HG03039 (cell line): ENCODE measurements around the gene XIRP2.
"Not testable (repeated sequence)": the region's sequence is repeated elsewhere in the genome, so short reads cannot be mapped to it uniquely, and the experiment has no call there.

Experiments
- ATAC-seq: cut with Tn5 transposase; IDR thresholded peaks from one replicate; pipeline ENCODE4 v1.9.1; 2021; ENCODE audit warnings: mild to moderate bottlenecking, moderate library complexity; ENCODE audit not compliant: unreplicated experiment

XIRP2 gene

GRCh38 chr2:167028503-167028902, 140.2 kb downstream of the XIRP2 start:
- no peak for ATAC-seq

DNA sequence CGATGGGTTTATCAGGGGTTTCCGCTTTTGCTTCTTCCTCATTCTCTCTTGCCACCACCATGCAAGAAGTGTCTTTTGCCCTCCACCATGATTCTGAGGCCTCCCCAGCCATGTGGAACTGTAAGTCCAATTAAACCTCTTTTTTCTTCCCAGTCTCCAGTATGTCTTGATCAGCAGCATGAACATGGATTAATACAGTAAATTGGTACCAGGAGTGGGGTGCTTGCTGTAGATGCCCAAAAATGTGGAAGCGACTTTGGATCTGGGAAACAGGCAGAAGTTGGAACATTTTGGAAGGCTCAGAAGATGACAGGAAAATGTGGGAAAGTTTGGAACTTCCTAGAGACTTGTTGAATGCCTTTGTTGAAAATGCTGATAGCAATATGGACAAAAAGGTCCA, 146.7 kb downstream of the XIRP2 start:
- ATAC-seq: not testable (repeated sequence)

- no peak for ATAC-seq
Observed at GRCh38 chr2:167048829-167049228, 160.5 kb downstream of the XIRP2 start.

DNA sequence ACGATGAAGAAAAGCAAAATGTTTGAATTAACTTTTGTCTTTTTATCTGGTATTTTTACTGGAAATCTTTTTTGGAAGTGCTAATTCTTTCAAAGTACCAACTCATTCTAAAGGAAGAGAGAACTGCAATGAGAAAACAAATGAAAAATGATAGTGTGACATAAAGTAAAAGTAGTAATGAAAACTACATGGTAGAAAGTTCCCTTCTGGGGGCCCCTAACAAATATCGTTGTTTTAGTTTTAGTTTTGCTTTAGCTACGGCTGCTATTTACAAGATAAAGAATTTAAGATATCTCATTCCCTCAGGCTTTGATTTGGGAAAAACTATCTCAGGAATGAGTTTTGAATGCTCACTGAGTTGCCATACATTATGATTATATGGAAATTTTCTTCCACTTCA, 161.4 kb downstream of the XIRP2 start:
- no peak for ATAC-seq

- ATAC-seq: no peak
Observed at GRCh38 chr2:167052825-167053224, 164.5 kb downstream of the XIRP2 start.

- no peak for ATAC-seq
Observed at GRCh38 chr2:167054881-167055280, 166.6 kb downstream of the XIRP2 start.

DNA sequence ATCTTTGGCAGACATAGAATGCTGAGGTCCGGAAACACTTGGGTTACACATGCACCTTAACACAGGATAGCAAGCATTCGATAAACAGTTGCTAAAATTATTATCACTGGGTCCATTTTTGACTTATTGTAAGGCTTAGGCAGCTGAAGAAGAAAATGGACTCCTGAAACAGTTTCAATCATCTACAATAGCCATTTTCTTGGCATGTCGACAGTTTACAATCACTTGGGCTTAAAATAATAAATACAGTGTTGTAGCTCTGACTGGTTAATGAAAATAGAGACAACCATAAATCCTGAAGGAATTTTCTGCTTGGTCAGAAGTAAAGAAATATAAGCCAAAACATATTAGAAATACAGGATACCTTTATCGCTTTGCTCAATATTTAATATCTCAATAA, 169.2 kb downstream of the XIRP2 start:
- no peak for ATAC-seq

DNA sequence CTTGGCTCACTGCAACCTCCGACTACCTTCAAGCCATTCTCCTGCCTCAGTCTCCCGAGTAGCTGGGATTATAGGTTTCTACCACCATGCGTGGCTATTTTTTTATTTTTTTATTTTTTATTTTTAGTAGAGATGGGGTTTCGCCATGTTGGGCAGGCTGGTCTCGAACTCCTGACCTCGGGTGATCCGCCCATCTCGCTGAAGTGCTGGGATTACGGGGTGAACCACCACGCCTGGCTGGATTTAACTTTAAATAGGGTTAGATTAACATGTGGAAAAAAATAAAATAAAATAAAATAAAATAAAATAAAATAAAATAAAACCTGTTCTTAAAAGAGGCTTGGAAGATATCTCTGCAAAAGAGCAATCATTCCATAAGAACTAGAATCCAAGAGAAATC, 170.9 kb downstream of the XIRP2 start:
- ATAC-seq: no peak

- ATAC-seq: no peak
Observed at GRCh38 chr2:167069855-167070254, 181.6 kb downstream of the XIRP2 start.

DNA sequence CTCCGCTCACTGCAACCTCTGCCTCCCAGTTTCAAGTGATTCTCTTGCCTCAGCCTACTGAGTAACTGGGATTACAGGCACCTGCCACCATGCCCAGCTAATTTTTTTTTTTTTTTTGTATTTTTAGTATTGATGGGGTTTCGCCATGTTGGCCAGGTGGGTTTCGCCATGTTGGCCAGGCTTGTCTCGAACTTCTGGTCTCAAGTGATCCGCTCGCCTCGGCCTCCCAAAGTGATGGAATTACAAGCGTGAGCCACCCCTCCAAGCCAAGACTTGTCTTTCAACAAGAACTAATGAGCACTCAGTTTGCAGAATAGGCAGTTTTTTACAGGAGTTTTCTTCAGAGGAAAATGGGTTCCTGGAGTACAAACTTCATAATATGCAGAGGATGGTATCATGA, 187.4 kb downstream of the XIRP2 start:
- not testable (repeated sequence) for ATAC-seq

GRCh38 chr2:167098931-167099330, 210.7 kb downstream of the XIRP2 start:
- ATAC-seq: not testable (repeated sequence)

- ATAC-seq: no peak
Observed at GRCh38 chr2:167100506-167100905, 212.2 kb downstream of the XIRP2 start.

DNA sequence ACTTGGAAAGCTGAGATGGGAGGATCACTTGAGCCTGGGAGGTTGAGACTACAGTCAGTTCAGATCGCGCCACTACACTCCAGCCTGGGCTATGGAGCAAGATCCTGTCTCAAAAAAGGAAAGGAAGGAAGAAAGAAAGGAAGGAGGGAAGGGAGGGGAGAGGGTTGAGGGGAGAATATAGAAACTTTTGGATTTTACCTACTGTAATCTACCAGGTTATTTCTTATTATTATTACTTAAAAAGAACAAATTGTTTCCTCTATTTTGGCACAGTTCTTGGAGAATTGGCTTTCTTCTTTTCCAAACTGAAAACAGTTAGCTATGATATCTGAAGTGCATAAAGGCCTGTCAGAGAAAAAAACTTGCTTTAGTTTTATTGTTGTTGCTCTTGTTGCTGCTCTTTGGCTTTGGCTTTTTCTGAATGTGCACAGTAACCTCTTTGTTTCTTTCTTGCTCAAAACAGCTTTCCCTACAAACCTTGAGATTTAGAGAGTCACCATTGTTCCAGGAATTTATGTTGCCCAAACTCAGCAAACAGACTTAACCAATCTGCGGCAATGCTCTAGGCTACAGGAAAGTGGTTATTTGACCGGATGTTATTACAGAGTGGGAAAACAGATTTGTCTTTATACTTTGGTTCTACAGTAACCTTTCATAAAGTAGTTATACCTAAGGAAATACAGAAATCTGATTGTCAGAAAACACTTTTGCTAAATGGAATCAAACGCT, 214.9 kb downstream of the XIRP2 start:
- no peak for ATAC-seq

DNA sequence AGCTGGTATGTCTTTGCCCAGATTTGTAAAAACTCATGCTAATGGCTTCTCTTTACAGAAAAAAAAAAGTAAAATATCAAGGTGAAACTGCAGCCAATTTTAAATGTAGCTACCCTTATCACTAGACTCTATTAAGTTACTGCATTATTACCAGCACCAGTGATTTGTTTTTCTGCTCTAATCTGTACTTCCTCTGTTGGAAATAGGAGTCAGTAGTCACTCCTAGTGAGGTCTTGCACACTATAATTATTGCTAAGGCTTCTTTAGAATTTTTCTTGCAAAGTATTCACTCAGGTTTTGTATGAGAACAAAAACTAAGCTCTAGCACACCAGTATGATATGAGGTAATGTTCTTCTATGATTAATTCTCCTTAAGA, 215.5 kb downstream of the XIRP2 start:
- no peak for ATAC-seq

- ATAC-seq: no peak
Observed at GRCh38 chr2:167104691-167105090, 216.4 kb downstream of the XIRP2 start.

GRCh38 chr2:167109682-167110081, 221.4 kb downstream of the XIRP2 start:
- ATAC-seq: not testable (repeated sequence)

DNA sequence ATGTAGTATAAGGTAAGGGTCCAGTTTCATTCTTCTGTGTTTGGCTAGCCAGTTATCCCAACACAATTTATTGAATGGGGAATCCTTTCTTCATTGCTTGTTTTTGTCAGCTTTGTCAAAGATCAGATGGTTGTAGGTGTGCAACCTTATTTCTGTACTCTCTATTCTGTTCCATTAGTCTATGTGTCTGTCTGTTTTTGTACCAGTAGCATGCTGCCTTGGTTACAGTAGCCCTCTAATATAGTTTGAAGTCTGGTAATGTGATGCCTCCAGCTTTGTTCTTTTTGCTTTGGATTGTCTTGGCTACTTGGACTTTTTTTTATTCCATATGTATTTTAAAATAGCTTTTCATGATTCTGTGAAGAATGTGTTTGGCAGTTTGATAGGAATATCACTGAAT, 222.1 kb downstream of the XIRP2 start:
- ATAC-seq: no peak

GRCh38 chr2:167114018-167114417, 225.7 kb downstream of the XIRP2 start:
- ATAC-seq: no peak

GRCh38 chr2:167115541-167115940, 227.3 kb downstream of the XIRP2 start:
- no peak for ATAC-seq

- ATAC-seq: no peak
Observed at GRCh38 chr2:167122389-167122788, 234.1 kb downstream of the XIRP2 start.

DNA sequence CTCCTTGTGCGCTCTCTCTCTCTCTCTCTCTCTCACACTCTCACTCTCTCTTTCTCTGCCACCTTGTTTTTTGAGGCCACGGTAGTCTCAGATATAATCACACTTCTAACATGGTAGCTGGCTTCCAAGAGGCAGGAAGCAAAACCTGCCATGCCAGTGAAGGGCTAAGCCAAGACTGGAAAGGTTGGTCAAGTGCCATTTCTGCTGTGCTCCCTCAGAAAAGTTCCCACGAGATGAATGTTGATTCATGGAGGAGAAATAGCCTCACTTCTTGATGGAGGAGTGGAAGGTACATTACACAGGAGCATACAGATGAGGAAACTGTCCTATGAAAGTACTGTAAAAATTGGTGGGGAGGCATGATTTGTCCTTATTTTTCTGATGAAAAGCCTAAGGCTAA, 237.9 kb downstream of the XIRP2 start:
- no peak for ATAC-seq

- no peak for ATAC-seq
Observed at GRCh38 chr2:167127135-167127534, 238.9 kb downstream of the XIRP2 start.

- no peak for ATAC-seq
Observed at GRCh38 chr2:167128130-167128529, 239.8 kb downstream of the XIRP2 start.
